HL-60 (cell line): ENCODE results near the gene TBC1D17.
A peak's percentile ranks its signal among the peaks of the same experiment; 100 is the strongest.

Source experiments
- DNase-seq, 2 experiments: peaks; one replicate each; pipeline ENCODE4 v3.0.0-alpha.2; 2010 to 2020; ENCODE audit warnings: low read depth in 1 of 2, low spot score in 1 of 2
- H3K27ac ChIP-seq: fragments of 250-450 bp; sonication (Bioruptor Pico); replicated peaks from 2 replicates; pipeline ENCODE4 v1.5.1; 2020; ENCODE audit warnings: mild to moderate bottlenecking, moderate library complexity
- H3K27me3 ChIP-seq: fragments of 250-450 bp; sonication (Bioruptor Pico); 2 replicates; pipeline ENCODE4 v1.5.1; 2021; ENCODE audit warnings: mild to moderate bottlenecking, moderate library complexity; ENCODE audit not compliant: insufficient read depth, poor library complexity, severe bottlenecking
- H3K4me3 ChIP-seq: replicated peaks from 2 replicates; pipeline ENCODE4 v1.5.1; 2011; ENCODE audit warnings: mild to moderate bottlenecking, control low read depth, low read length; ENCODE audit not compliant: insufficient read depth
- GABPA ChIP-seq: IDR thresholded peaks from 2 replicates; pipeline ENCODE4 v1.6.1; 2012; ENCODE audit warnings: low read depth
- POLR2AphosphoS5 ChIP-seq: IDR thresholded peaks from 2 replicates; pipeline ENCODE4 v1.6.1; 2012; ENCODE audit warnings: low read depth
- REST ChIP-seq: IDR thresholded peaks from 2 replicates; pipeline ENCODE4 v1.6.1; 2012; ENCODE audit warnings: low read depth; ENCODE audit not compliant: insufficient replicate concordance
- SPI1 ChIP-seq: IDR thresholded peaks from 2 replicates; pipeline ENCODE4 v1.6.1; 2012; ENCODE audit warnings: low read depth, mild to moderate bottlenecking, borderline replicate concordance
- TF ChIP-seq, protein P1 (sequence below): IDR thresholded peaks from one replicate; pipeline ENCODE4 v1.5.1; 2011; ENCODE audit warnings: low read length, control low read depth, inconsistent platforms; ENCODE audit not compliant: insufficient read depth

TBC1D17 gene

DNA sequence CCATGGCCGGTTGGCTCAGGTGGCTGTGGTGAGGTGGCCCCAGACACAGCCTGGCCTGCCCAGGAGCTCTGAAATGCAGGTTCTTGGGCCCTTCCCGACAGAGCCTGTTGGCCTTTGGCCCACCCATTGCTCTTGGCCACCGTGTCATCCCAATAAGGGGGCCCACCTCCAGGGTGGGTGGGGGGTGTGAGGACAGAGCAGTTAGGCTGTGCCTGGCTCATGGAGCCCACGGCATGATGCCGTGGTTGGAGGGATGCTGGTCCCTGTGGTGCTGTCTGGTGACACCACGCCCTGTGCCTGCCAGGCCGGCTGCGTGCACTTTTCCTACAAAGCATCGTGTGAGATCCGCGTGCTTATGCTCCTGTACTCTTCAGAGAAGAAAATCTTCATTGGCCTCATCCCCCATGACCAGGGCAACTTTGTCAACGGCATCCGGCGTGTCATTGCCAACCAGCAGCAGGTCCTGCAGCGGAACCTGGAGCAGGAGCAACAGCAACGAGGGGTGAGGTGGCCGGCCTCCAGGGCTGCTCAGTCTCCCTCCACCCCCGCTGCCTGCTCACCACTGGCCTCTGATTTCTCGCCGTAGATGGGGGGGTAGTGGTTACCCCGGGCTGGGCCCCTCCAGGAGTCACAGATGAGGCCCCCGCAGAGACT is 17.7 kb upstream of the TBC1D17 start:
- no peaks in the 10 kb centered on the region for H3K27me3 ChIP-seq
- H3K4me3 ChIP-seq = no peak overlapping the region
- no peak for DNase-seq
- peak; percentile 28 for TF ChIP-seq POLR2AphosphoS5
- TF ChIP-seq, protein P1, sequence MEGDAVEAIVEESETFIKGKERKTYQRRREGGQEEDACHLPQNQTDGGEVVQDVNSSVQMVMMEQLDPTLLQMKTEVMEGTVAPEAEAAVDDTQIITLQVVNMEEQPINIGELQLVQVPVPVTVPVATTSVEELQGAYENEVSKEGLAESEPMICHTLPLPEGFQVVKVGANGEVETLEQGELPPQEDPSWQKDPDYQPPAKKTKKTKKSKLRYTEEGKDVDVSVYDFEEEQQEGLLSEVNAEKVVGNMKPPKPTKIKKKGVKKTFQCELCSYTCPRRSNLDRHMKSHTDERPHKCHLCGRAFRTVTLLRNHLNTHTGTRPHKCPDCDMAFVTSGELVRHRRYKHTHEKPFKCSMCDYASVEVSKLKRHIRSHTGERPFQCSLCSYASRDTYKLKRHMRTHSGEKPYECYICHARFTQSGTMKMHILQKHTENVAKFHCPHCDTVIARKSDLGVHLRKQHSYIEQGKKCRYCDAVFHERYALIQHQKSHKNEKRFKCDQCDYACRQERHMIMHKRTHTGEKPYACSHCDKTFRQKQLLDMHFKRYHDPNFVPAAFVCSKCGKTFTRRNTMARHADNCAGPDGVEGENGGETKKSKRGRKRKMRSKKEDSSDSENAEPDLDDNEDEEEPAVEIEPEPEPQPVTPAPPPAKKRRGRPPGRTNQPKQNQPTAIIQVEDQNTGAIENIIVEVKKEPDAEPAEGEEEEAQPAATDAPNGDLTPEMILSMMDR = no peak
- H3K27ac ChIP-seq = no peak overlapping the region

DNA sequence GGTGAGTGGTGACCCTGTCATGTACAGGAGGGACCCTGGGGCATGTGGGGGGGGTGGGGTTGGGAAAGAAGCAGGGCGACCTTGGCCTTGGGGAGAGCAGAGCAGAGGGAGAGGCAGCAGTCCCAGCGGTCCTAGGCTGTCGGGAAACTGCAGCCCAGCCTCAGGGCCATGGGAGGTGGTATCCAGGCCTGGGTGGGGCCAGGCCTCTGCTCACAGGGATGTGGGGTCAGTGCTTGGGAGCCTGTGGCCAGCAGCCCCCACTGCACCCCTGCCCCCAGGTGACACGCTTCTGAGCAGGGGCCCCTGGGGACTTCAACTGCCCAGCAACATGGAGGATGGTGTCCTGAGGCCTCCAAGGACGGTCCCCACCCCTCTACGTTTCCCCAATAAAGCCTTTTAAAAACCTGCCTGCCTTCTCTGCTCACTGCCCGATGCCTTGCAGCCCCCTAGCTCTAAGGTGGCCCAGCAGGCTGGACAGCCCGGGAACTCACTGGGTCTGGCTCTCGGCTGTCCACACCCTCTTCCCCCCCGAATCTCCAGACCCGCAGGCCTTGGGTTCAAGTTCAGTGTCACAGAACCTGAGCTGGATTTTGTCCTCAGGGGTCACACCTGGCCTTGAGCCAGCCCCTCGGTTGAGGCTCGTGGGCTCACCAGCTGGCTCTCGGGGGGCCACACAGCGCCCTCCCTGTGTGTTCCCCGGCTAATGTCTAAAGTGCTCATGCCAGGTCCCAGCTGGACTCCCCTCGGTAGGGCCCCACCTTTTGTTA is 17.0 kb upstream of the TBC1D17 start:
- H3K4me3 ChIP-seq = no peak overlapping the region
- no peak overlapping the region for H3K27ac ChIP-seq
- DNase-seq = no peak
- no peaks in the 10 kb centered on the region for H3K27me3 ChIP-seq
- TF ChIP-seq, protein P1 = no peak
- TF ChIP-seq POLR2AphosphoS5 = 0 out of 2 replicates have a peak, but pooled peaks have one; percentile 0

DNA sequence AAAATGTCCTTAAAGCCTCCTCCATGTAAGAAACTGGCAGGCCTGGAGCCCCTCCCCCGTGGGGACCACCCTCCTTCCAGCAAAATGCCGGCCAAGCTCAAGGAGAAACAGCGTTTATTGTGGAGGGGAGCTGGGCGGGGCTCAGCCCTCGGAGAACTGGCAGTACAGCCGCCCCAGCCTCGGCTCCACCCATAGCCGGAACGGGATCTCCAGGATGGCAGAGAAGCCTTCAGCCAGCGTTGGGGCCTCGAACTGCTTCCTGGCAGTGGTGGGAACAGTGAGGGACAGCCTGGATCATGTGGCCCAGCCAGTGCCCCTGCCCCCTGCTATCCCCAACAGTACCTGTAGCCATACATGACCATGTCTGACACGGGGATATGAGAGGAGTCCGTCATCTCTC is 16.4 kb upstream of the TBC1D17 start:
- Histone ChIP-seq H3K27ac (no peak overlapping the region), H3K27me3 (no peaks in the 10 kb centered on the region), H3K4me3 (no peak overlapping the region)
- no peak for DNase-seq
- peak; percentile 12; the same call in 1 of the 2 replicates for TF ChIP-seq POLR2AphosphoS5
- no peak for TF ChIP-seq SPI1

- DNase-seq = no peak
- H3K4me3 ChIP-seq = no peak overlapping the region
- H3K27me3 ChIP-seq = no peaks in the 10 kb centered on the region
- H3K27ac ChIP-seq = no peak overlapping the region
- no peak for TF ChIP-seq REST
- TF ChIP-seq SPI1 = no peak
- TF ChIP-seq, protein P1 = no peak
- no peak for TF ChIP-seq POLR2AphosphoS5
- TF ChIP-seq GABPA = no peak
Measured at GRCh38 chr19:49861541-49862378, 15.7 kb upstream of the TBC1D17 start.
